ENCODE measurements around the gene TSBP1.

Gene TSBP1

GRCh38 chr6:32371803-32372202 is at the start of gene TSBP1:
TSS of gene TSBP1 (minus strand) at chr6:32371903. CDS start at chr6:32371706, 197 bp downstream.
- DNase-seq = no peak

- DNase-seq = no peak
These were observed 44.3 kb upstream of the TSBP1 start for GRCh38 chr6:32416036-32416435.

- peak; percentile 81 for DNase-seq
These were observed 43.9 kb upstream of the TSBP1 start for GRCh38 chr6:32415521-32416019.

GRCh38 chr6:32413427-32414047 is 41.8 kb upstream of the TSBP1 start:
- DNase-seq = peak; percentile 90

GRCh38 chr6:32411566-32412327 is 40.0 kb upstream of the TSBP1 start:
- no peak for DNase-seq

- no peak for DNase-seq
These were observed 39.2 kb upstream of the TSBP1 start for GRCh38 chr6:32410906-32411305.

- DNase-seq = no peak
These were observed 35.2 kb upstream of the TSBP1 start, which contains the start of gene BTNL2 for GRCh38 chr6:32406857-32407256. TSS of gene BTNL2 (minus strand) at chr6:32407181. CDS start at chr6:32407123, 58 bp downstream.

GRCh38 chr6:32406197-32406596 is 34.5 kb upstream of the TSBP1 start:
- no peak for DNase-seq

- DNase-seq = no peak
These were observed 34.0 kb upstream of the TSBP1 start for GRCh38 chr6:32405656-32406055.

GRCh38 chr6:32402812-32403211 is 31.1 kb upstream of the TSBP1 start:
- DNase-seq = no peak

GRCh38 chr6:32401284-32401963 is 29.7 kb upstream of the TSBP1 start:
- no peak for DNase-seq

- DNase-seq = no peak
These were observed 25.7 kb upstream of the TSBP1 start for GRCh38 chr6:32397252-32397920.

GRCh38 chr6:32396028-32396427 is 24.3 kb upstream of the TSBP1 start:
- no peak for DNase-seq

GRCh38 chr6:32393665-32394420 is 22.1 kb upstream of the TSBP1 start:
- DNase-seq = no peak

GRCh38 chr6:32391505-32391904 is 19.8 kb upstream of the TSBP1 start:
- no peak for DNase-seq

GRCh38 chr6:32387589-32388340 is 16.1 kb upstream of the TSBP1 start:
- no peak for DNase-seq

GRCh38 chr6:32386040-32386439 is 14.3 kb upstream of the TSBP1 start:
- no peak for DNase-seq

- DNase-seq = no peak
These were observed 11.2 kb upstream of the TSBP1 start for GRCh38 chr6:32382757-32383420.

- no peak for DNase-seq
These were observed 7.8 kb upstream of the TSBP1 start for GRCh38 chr6:32379545-32379944.

GRCh38 chr6:32375739-32376529 is 4.2 kb upstream of the TSBP1 start:
- DNase-seq = no peak

Measured in CD4-positive, alpha-beta T cell treated with Interleukin-17A for 4 hours (primary cell).